HepG2 (cell line): ENCODE measurements around the gene PPBP. TPM values are rescaled to one million over a fixed set of nuclear protein-coding genes. Genes with fewer than 3 reads are reported as not detected.
A peak's percentile ranks its signal among the peaks of the same experiment; 100 is the strongest.

Experiments
- CEBPG ChIP-seq: IDR thresholded peaks from 2 replicates; pipeline ENCODE4 v1.6.1; 2016
- CREM ChIP-seq, 2 experiments: sonication (generic) in 1 of 2; formaldehyde crosslinking in 1 of 2; IDR thresholded peaks; 2 replicates each; pipeline versions ENCODE4 v1.4.0 to v1.6.1; 2016 to 2020; ENCODE audit warnings: antibody characterized with exemption in 1 of 2, mild to moderate bottlenecking in 1 of 2, missing genetic modification reagents in 1 of 2
- EP300 ChIP-seq, 3 experiments: sonication (generic) in 1 of 3; formaldehyde crosslinking in 1 of 3; IDR thresholded peaks; 2 replicates each; pipeline versions ENCODE4 v1.5.1 to v1.6.1; 2011 to 2020; ENCODE audit warnings: low read depth in 2 of 3, low read length in 2 of 3, borderline replicate concordance in 1 of 3, improper control_type of control experiment in 1 of 3, mild to moderate bottlenecking in 1 of 3, missing genetic modification reagents in 1 of 3, moderate library complexity in 1 of 3
- FOXJ3 ChIP-seq: sonication (generic); formaldehyde crosslinking; IDR thresholded peaks from 2 replicates; pipeline ENCODE4 v1.4.0; 2020; ENCODE audit warnings: missing genetic modification reagents, mild to moderate bottlenecking, borderline replicate concordance
- HMG20A ChIP-seq: IDR thresholded peaks from 2 replicates; pipeline ENCODE4 v1.6.1; 2016; ENCODE audit warnings: borderline replicate concordance
- HMG20B ChIP-seq: conservative IDR thresholded peaks from 2 replicates; pipeline ENCODE4 v1.6.1; 2016; ENCODE audit warnings: missing genetic modification reagents, missing compliant biosample characterization
- KMT2B ChIP-seq: IDR thresholded peaks from 2 replicates; pipeline ENCODE4 v1.6.1; 2016; ENCODE audit warnings: missing genetic modification reagents, missing compliant biosample characterization
- NCOA2 ChIP-seq: sonication (generic); formaldehyde crosslinking; IDR thresholded peaks from 2 replicates; pipeline ENCODE4 v1.8.0; 2022; ENCODE audit warnings: inconsistent platforms
- NCOR1 ChIP-seq: fragments of 200-600 bp; sonication (generic); IDR thresholded peaks from 2 replicates; pipeline ENCODE4 v1.7.0; 2017; ENCODE audit warnings: antibody characterized with exemption, low read length, borderline replicate concordance
- NFKBIZ ChIP-seq: IDR thresholded peaks from 2 replicates; pipeline ENCODE4 v1.6.1; 2018; ENCODE audit warnings: missing genetic modification reagents, missing compliant biosample characterization
- RARA ChIP-seq: IDR thresholded peaks from 2 replicates; pipeline ENCODE4 v1.6.1; 2016; ENCODE audit warnings: missing genetic modification reagents, missing compliant biosample characterization
- RORA ChIP-seq: sonication (generic); formaldehyde crosslinking; IDR thresholded peaks from 2 replicates; pipeline ENCODE4 v1.5.0; 2020; ENCODE audit warnings: mild to moderate bottlenecking, missing genetic modification reagents, moderate library complexity
- SIX1 ChIP-seq: sonication (generic); formaldehyde crosslinking; IDR thresholded peaks from 2 replicates; pipeline ENCODE4 v1.4.0; 2020; ENCODE audit warnings: missing genetic modification reagents, borderline replicate concordance
- TBX3 ChIP-seq: fragments of 450-650 bp; IDR thresholded peaks from 2 replicates; pipeline ENCODE4 v1.6.1; 2017; ENCODE audit warnings: antibody characterized with exemption, mild to moderate bottlenecking, inconsistent platforms, borderline replicate concordance
- THAP11 ChIP-seq: IDR thresholded peaks from 2 replicates; pipeline ENCODE4 v1.6.1; 2016; ENCODE audit warnings: missing biosample characterization, missing genetic modification reagents
- ZKSCAN8 ChIP-seq: IDR thresholded peaks from 2 replicates; pipeline ENCODE4 v1.6.1; 2016; ENCODE audit warnings: borderline replicate concordance, missing genetic modification reagents, missing compliant biosample characterization
- ZNF501 ChIP-seq: sonication (generic); formaldehyde crosslinking; IDR thresholded peaks from 2 replicates; pipeline ENCODE4 v1.5.1; 2020; ENCODE audit warnings: mild to moderate bottlenecking, moderate library complexity, missing genetic modification reagents
- polyA plus RNA-seq, 8 experiments: library from polyadenylated mRNA; depleted of rRNA in 3 of 8; stranded (reverse) in 7 of 8; unstranded in 1 of 8; fragments of >200 nt; fragmentation: Illumina TruSeq in 4 of 8; extraction: Trizol in 4 of 8; gene quantifications; 2 replicates each; pipeline versions ENCODE4 v1.2.1 to v1.2.3, GENCODE V29; 2011 to 2016; ENCODE audit warnings: low read depth in 4 of 8, missing spikeins in 1 of 8, mixed read lengths in 1 of 8; ENCODE audit not compliant: insufficient read depth in 1 of 8
- total RNA-seq, 5 experiments: library from RNA; depleted of rRNA; stranded (reverse); fragments of >200 nt; fragmentation: Illumina TruSeq; extraction: Trizol; gene quantifications; 2 replicates each; pipeline ENCODE4 v1.2.3, GENCODE V29; 2016; ENCODE audit warnings: low read depth in 1 of 5
- TF ChIP-seq, protein P1 (sequence below): IDR thresholded peaks from 2 replicates; pipeline ENCODE4 v1.6.1; 2016; ENCODE audit warnings: missing biosample characterization, missing genetic modification reagents, low read depth
- TF ChIP-seq, protein P2 (sequence below): sonication (generic); formaldehyde crosslinking; IDR thresholded peaks from 2 replicates; pipeline ENCODE4 v1.4.0; 2020; ENCODE audit warnings: missing genetic modification reagents
- TF ChIP-seq, protein P3 (sequence below): sonication (generic); formaldehyde crosslinking; IDR thresholded peaks from 2 replicates; pipeline ENCODE4 v1.4.0; 2020; ENCODE audit warnings: missing genetic modification reagents, borderline replicate concordance
- TF ChIP-seq, protein P4 (sequence below): sonication (generic); formaldehyde crosslinking; IDR thresholded peaks from 2 replicates; pipeline ENCODE4 v1.4.0; 2020; ENCODE audit warnings: mild to moderate bottlenecking, missing genetic modification reagents
- TF ChIP-seq, protein P5 (sequence below): sonication (generic); formaldehyde crosslinking; IDR thresholded peaks from 2 replicates; pipeline ENCODE4 v1.8.0; 2022; ENCODE audit warnings: mild to moderate bottlenecking, missing genetic modification reagents

The PPBP gene
- total and polyA plus RNA-seq, 2 of the 13 experiments (the other 11 are each of a cell fraction or from before 2014, with no cell fraction given): not detected

DNA sequence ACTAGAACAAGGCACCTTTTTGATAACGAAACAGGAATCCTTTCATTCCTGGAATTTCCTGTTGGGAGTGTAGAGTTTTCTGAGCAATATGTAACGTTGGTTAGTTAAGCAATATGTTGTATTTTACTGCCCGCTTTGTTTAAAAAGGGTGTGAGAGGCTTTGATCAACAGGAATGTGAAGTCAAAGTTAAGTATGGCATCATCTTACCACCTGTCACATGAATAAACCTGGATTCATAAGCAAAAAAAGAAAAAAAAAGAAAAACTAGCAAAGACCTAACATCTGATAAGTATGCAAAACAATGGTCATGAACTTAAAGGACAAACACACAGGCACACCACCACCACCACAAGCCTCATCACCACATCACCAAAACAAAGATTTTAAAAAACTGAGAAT, 17.5 kb upstream of the PPBP start (continued):
- peak; percentile 64; the same call in 1 of the 2 replicates for TF ChIP-seq FOXJ3 (CRISPR knock-in tag)
- TF ChIP-seq THAP11 (CRISPR knock-in tag): 0 out of 2 replicates have a peak, but pooled peaks have one; percentile 21
- TF ChIP-seq KMT2B: no peak
- TF ChIP-seq SIX1 (CRISPR knock-in tag): peak; percentile 53; the same call in 1 of the 2 replicates
- TF ChIP-seq NCOR1: 0 out of 2 replicates have a peak, but pooled peaks have one; percentile 36
- peak in 1 of 2 experiments; percentile 54; a peak in 1 of 4 replicates for TF ChIP-seq EP300 (IDR thresholded peaks at IDR 0.05; ENCODE audit: low read depth in 2 of 2, low read length in 2 of 2)
- TF ChIP-seq EP300 (CRISPR knock-in tag; IDR thresholded peaks at IDR 0.05; ENCODE audit: borderline replicate concordance): peak; percentile 92
- peak; percentile 91 for TF ChIP-seq NCOA2 (CRISPR knock-in tag)
- TF ChIP-seq, protein P1, sequence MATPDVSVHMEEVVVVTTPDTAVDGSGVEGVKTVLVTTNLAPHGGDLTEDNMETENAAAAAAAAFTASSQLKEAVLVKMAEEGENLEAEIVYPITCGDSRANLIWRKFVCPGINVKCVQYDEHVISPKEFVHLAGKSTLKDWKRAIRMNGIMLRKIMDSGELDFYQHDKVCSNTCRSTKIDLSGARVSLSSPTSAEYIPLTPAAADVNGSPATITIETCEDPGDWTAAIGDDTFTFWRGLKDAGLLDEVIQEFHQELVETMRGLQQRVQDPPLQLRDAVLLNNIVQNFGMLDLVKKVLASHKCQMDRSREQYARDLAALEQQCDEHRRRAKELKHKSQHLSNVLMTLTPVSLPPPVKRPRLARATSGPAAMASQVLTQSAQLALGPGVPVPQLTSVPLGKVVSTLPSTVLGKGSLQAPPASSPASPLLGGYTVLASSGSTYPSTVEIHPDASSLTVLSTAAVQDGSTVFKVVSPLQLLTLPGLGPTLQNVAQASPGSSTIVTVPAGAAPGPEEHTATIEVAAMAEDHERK: no peak
- TF ChIP-seq, protein P2, sequence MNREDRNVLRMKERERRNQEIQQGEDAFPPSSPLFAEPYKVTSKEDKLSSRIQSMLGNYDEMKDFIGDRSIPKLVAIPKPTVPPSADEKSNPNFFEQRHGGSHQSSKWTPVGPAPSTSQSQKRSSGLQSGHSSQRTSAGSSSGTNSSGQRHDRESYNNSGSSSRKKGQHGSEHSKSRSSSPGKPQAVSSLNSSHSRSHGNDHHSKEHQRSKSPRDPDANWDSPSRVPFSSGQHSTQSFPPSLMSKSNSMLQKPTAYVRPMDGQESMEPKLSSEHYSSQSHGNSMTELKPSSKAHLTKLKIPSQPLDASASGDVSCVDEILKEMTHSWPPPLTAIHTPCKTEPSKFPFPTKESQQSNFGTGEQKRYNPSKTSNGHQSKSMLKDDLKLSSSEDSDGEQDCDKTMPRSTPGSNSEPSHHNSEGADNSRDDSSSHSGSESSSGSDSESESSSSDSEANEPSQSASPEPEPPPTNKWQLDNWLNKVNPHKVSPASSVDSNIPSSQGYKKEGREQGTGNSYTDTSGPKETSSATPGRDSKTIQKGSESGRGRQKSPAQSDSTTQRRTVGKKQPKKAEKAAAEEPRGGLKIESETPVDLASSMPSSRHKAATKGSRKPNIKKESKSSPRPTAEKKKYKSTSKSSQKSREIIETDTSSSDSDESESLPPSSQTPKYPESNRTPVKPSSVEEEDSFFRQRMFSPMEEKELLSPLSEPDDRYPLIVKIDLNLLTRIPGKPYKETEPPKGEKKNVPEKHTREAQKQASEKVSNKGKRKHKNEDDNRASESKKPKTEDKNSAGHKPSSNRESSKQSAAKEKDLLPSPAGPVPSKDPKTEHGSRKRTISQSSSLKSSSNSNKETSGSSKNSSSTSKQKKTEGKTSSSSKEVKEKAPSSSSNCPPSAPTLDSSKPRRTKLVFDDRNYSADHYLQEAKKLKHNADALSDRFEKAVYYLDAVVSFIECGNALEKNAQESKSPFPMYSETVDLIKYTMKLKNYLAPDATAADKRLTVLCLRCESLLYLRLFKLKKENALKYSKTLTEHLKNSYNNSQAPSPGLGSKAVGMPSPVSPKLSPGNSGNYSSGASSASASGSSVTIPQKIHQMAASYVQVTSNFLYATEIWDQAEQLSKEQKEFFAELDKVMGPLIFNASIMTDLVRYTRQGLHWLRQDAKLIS: no peak
- TF ChIP-seq HMG20A (CRISPR knock-in tag): peak; percentile 80
- TF ChIP-seq, protein P3, sequence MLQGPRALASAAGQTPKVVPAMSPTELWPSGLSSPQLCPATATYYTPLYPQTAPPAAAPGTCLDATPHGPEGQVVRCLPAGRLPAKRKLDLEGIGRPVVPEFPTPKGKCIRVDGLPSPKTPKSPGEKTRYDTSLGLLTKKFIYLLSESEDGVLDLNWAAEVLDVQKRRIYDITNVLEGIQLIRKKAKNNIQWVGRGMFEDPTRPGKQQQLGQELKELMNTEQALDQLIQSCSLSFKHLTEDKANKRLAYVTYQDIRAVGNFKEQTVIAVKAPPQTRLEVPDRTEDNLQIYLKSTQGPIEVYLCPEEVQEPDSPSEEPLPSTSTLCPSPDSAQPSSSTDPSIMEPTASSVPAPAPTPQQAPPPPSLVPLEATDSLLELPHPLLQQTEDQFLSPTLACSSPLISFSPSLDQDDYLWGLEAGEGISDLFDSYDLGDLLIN (CRISPR knock-in tag): no peak
- TF ChIP-seq RORA (CRISPR knock-in tag): no peak
- peak; percentile 48; the same call in 1 of the 2 replicates for TF ChIP-seq TBX3
- no peak for TF ChIP-seq ZNF501 (CRISPR knock-in tag)
- TF ChIP-seq NFKBIZ (CRISPR knock-in tag): peak; percentile 94; the same call in 1 of the 2 replicates
- TF ChIP-seq CEBPG: peak; percentile 86
- TF ChIP-seq, protein P4, sequence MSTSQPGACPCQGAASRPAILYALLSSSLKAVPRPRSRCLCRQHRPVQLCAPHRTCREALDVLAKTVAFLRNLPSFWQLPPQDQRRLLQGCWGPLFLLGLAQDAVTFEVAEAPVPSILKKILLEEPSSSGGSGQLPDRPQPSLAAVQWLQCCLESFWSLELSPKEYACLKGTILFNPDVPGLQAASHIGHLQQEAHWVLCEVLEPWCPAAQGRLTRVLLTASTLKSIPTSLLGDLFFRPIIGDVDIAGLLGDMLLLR: no peak
- TF ChIP-seq CREM (IDR thresholded peaks at IDR 0.05): peak; percentile 68; the same call in 1 of the 2 replicates
- TF ChIP-seq CREM (CRISPR knock-in tag; IDR thresholded peaks at IDR 0.05): no peak
- peak; percentile 59 for TF ChIP-seq RARA (CRISPR knock-in tag)
- TF ChIP-seq, protein P5, sequence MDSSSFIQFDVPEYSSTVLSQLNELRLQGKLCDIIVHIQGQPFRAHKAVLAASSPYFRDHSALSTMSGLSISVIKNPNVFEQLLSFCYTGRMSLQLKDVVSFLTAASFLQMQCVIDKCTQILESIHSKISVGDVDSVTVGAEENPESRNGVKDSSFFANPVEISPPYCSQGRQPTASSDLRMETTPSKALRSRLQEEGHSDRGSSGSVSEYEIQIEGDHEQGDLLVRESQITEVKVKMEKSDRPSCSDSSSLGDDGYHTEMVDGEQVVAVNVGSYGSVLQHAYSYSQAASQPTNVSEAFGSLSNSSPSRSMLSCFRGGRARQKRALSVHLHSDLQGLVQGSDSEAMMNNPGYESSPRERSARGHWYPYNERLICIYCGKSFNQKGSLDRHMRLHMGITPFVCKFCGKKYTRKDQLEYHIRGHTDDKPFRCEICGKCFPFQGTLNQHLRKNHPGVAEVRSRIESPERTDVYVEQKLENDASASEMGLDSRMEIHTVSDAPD: no peak
- TF ChIP-seq HMG20B (CRISPR knock-in tag): peak; percentile 60; the same call in 1 of the 2 replicates
- no peak for TF ChIP-seq ZKSCAN8
